GM19372 (cell line): ENCODE data around the gene SLC16A13.

Experiments used
- ATAC-seq: cut with Tn5 transposase; IDR thresholded peaks from one replicate; pipeline ENCODE4 v1.9.1; 2021; ENCODE audit warnings: mild to moderate bottlenecking, low read depth, moderate library complexity; ENCODE audit not compliant: unreplicated experiment

SLC16A13 gene

GRCh38 chr17:7011942-7012254 lies 23.9 kb upstream of the SLC16A13 start:
- no peak for ATAC-seq

- ATAC-seq = peak; percentile 82
These were observed 21.4 kb upstream of the SLC16A13 start for GRCh38 chr17:7014261-7014994.

- ATAC-seq = peak; percentile 2
These were observed 20.5 kb upstream of the SLC16A13 start for GRCh38 chr17:7014995-7015958.

- no peak for ATAC-seq
These were observed 19.4 kb upstream of the SLC16A13 start for GRCh38 chr17:7016418-7016817.

GRCh38 chr17:7016886-7017826 lies 18.7 kb upstream of the SLC16A13 start:
- no peak for ATAC-seq

GRCh38 chr17:7017827-7018200 lies 18.0 kb upstream of the SLC16A13 start:
- ATAC-seq = no peak

- no peak for ATAC-seq
These were observed 17.4 kb upstream of the SLC16A13 start for GRCh38 chr17:7018331-7018964.

- no peak for ATAC-seq
These were observed 16.4 kb upstream of the SLC16A13 start for GRCh38 chr17:7019367-7019766.

- ATAC-seq = no peak
These were observed 15.8 kb upstream of the SLC16A13 start for GRCh38 chr17:7019839-7020519.

GRCh38 chr17:7020894-7021664 lies 14.7 kb upstream of the SLC16A13 start:
- ATAC-seq = no peak

- ATAC-seq = peak; percentile 54
These were observed 13.6 kb upstream of the SLC16A13 start for GRCh38 chr17:7021993-7022778.

- no peak for ATAC-seq
These were observed 12.8 kb upstream of the SLC16A13 start, which contains the start of gene BCL6B for GRCh38 chr17:7022781-7023571. TSS of gene BCL6B (plus strand) at chr17:7023050. CDS start at chr17:7023672, 622 bp downstream.

GRCh38 chr17:7023576-7024401 lies 12.0 kb upstream of the SLC16A13 start:
- peak; percentile 67 for ATAC-seq

GRCh38 chr17:7024402-7024785 lies 11.4 kb upstream of the SLC16A13 start:
- ATAC-seq = no peak

GRCh38 chr17:7025245-7025644 lies 10.6 kb upstream of the SLC16A13 start:
- ATAC-seq = no peak

- ATAC-seq = no peak
These were observed 9.2 kb upstream of the SLC16A13 start for GRCh38 chr17:7026471-7027115.
